SJSA1 (cell line): ENCODE results near the gene EPHA3. TPM values are rescaled to one million over a fixed set of nuclear protein-coding genes. Genes with fewer than 3 reads are reported as not detected.

Experiments
- DNase-seq, 2 experiments: peaks; one replicate each; pipeline ENCODE4 v3.0.0-alpha.2; 2015 to 2020; ENCODE audit warnings: low spot score in 2 of 2, low read depth in 1 of 2
- H3K27ac ChIP-seq: fragments of 250-450 bp; sonication (Bioruptor Pico); 2 replicates; pipeline ENCODE4 v1.5.1; 2020; ENCODE audit warnings: mild to moderate bottlenecking, moderate library complexity
- H3K27me3 ChIP-seq: fragments of 250-450 bp; sonication (Bioruptor Pico); replicated peaks from 2 replicates; pipeline ENCODE4 v1.5.1; 2020; ENCODE audit warnings: mild to moderate bottlenecking, moderate library complexity
- H3K36me3 ChIP-seq: fragments of 250-450 bp; sonication (Bioruptor Pico); 2 replicates; pipeline ENCODE4 v1.5.1; 2020; ENCODE audit warnings: mild to moderate bottlenecking
- H3K4me1 ChIP-seq: fragments of 250-450 bp; sonication (Bioruptor Pico); replicated peaks from 2 replicates; pipeline ENCODE4 v1.6.1; 2021; ENCODE audit warnings: mild to moderate bottlenecking
- H3K4me3 ChIP-seq: fragments of 250-450 bp; sonication (Bioruptor Pico); 2 replicates; pipeline ENCODE4 v1.5.1; 2020; ENCODE audit warnings: mild to moderate bottlenecking
- H3K9me3 ChIP-seq: fragments of 250-450 bp; sonication (Bioruptor Pico); replicated peaks from 2 replicates; pipeline ENCODE4 v1.5.1; 2020; ENCODE audit warnings: mild to moderate bottlenecking
- total RNA-seq: library from RNA; depleted of rRNA; stranded (reverse); fragments of >200 nt; shearing (Covaris generic); gene quantifications from 2 replicates; pipeline ENCODE4 v1.2.3, GENCODE V29; 2014; rRNA removed

The EPHA3 gene
- total RNA-seq: 0.03 TPM in 1 of 2 replicates, not detected in the other

- Histone ChIP-seq H3K4me3 (no peak within 1 kb of the TSS), H3K9me3 (no peaks in the 10 kb centered on the region), H3K4me1 (0 out of 2 replicates have a peak, but pooled peaks cover 6% of the 10 kb centered on the region), H3K27me3 (peaks cover 8% of the 10 kb centered on the region; the same call in 1 of the 2 replicates), H3K27ac (no peak within 1 kb of the TSS), H3K36me3 (no peaks in the 10 kb centered on the region)
- DNase-seq: peak; percentile 6 to 44
These were observed at the start of gene EPHA3 for GRCh38 chr3:89107461-89108290. Gene EPHA3 (plus strand): TSS chr3:89107621. CDS start chr3:89107749, 128 bp downstream.

DNA sequence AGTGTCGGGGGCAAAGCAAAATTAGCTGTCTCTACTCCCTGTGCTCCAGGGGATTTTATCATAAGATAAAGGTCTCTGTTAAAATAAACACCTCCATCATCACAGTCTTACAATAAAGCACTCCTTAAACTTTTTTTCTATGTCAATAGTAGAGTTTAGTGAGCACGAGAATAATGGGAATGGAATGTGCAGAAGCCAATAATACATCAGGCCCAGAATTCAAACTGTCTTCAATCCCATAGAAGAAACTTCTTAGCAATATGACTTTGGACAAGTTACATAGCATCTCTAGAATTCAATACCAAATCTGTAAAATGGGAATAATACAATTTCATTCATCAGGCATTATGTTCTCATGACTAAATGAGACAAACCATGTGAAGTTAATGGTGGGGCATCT, 49.0 kb upstream of the EPHA3 start:
- no peak for DNase-seq
- Histone ChIP-seq H3K4me3 (no peak overlapping the region), H3K4me1 (no peaks in the 10 kb centered on the region), H3K27me3 (no peaks in the 10 kb centered on the region), H3K36me3 (no peaks in the 10 kb centered on the region), H3K9me3 (no peaks in the 10 kb centered on the region), H3K27ac (no peak overlapping the region)

- Histone ChIP-seq H3K4me3 (no peak overlapping the region), H3K4me1 (no peaks in the 10 kb centered on the region), H3K27ac (no peak overlapping the region), H3K9me3 (no peaks in the 10 kb centered on the region), H3K36me3 (no peaks in the 10 kb centered on the region), H3K27me3 (no peaks in the 10 kb centered on the region)
- no peak for DNase-seq
These were observed 48.1 kb upstream of the EPHA3 start for GRCh38 chr3:89059211-89059925.

- Histone ChIP-seq H3K4me1 (no peaks in the 10 kb centered on the region), H3K27me3 (no peaks in the 10 kb centered on the region), H3K4me3 (no peak overlapping the region), H3K36me3 (no peaks in the 10 kb centered on the region), H3K27ac (no peak overlapping the region), H3K9me3 (no peaks in the 10 kb centered on the region)
- DNase-seq: no peak
These were observed 46.2 kb upstream of the EPHA3 start for GRCh38 chr3:89061259-89061658.

- no peaks in the 10 kb centered on the region for H3K9me3 ChIP-seq
- H3K27ac ChIP-seq: no peak overlapping the region
- no peaks in the 10 kb centered on the region for H3K36me3 ChIP-seq
- no peak overlapping the region for H3K4me3 ChIP-seq
- H3K4me1 ChIP-seq: no peaks in the 10 kb centered on the region
- no peaks in the 10 kb centered on the region for H3K27me3 ChIP-seq
- DNase-seq: no peak
These were observed 39.7 kb upstream of the EPHA3 start for GRCh38 chr3:89067736-89068135.

DNA sequence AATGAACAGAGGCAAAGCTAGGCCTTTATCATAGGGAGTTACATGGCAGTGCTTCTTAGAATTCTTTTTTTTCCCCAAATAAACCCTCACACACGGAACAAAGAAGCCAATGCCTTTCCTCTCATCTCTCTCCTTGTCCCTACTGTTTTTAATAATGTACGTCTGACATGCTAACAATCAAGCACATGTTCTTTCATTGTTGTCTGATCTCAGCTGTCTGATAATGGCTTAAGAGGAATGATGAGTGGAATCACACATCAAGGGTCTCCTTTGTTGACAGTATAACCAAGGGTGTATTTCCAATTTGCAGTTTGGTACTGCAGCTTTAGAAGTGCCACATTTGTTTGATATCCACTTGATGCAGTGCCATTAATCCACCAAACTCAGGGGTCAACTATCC, 34.8 kb upstream of the EPHA3 start:
- Histone ChIP-seq H3K9me3 (no peaks in the 10 kb centered on the region), H3K4me3 (no peak overlapping the region), H3K27ac (no peak overlapping the region), H3K4me1 (no peaks in the 10 kb centered on the region), H3K36me3 (no peaks in the 10 kb centered on the region), H3K27me3 (no peaks in the 10 kb centered on the region)
- no peak for DNase-seq

GRCh38 chr3:89079944-89080343, 27.5 kb upstream of the EPHA3 start:
- Histone ChIP-seq H3K4me3 (no peak overlapping the region), H3K9me3 (no peaks in the 10 kb centered on the region), H3K36me3 (no peaks in the 10 kb centered on the region), H3K27ac (no peak overlapping the region), H3K27me3 (no peaks in the 10 kb centered on the region), H3K4me1 (no peaks in the 10 kb centered on the region)
- DNase-seq: no peak

- no peaks in the 10 kb centered on the region for H3K36me3 ChIP-seq
- H3K4me3 ChIP-seq: no peak overlapping the region
- no peaks in the 10 kb centered on the region for H3K27me3 ChIP-seq
- no peak overlapping the region for H3K27ac ChIP-seq
- no peak for DNase-seq
- no peaks in the 10 kb centered on the region for H3K4me1 ChIP-seq
- H3K9me3 ChIP-seq: no peaks in the 10 kb centered on the region
These were observed 19.6 kb upstream of the EPHA3 start for GRCh38 chr3:89087851-89088250.

- Histone ChIP-seq H3K4me1 (no peaks in the 10 kb centered on the region), H3K27ac (no peak overlapping the region), H3K4me3 (no peak overlapping the region), H3K9me3 (no peaks in the 10 kb centered on the region), H3K36me3 (no peaks in the 10 kb centered on the region), H3K27me3 (no peaks in the 10 kb centered on the region)
- DNase-seq: no peak
These were observed 9.2 kb upstream of the EPHA3 start for GRCh38 chr3:89098173-89098572.

- Histone ChIP-seq H3K4me3 (no peak overlapping the region), H3K27ac (no peak overlapping the region), H3K27me3 (no peaks in the 10 kb centered on the region), H3K4me1 (no peaks in the 10 kb centered on the region), H3K9me3 (no peaks in the 10 kb centered on the region), H3K36me3 (no peaks in the 10 kb centered on the region)
- peak; percentile 41 to 45 for DNase-seq
These were observed 8.3 kb upstream of the EPHA3 start for GRCh38 chr3:89098964-89099585.

DNA sequence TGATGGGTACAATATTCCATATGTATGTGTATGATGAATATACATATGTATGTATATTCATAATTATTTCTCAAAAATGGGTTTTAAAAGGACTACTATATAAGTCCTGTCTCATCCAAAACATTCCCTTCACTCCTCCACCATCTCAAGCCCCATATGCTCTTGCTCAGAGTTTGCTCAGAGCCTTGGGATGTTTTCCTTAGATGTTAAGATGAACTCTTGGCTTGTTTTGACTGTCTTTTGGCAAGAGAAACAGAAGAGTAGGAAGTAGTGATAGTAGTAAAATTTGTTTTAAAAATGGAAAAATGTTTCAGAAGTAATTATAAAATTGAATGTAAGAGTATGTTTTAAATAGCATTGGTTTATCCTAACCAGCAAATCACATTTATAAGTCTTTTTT, 6.2 kb upstream of the EPHA3 start:
- no peaks in the 10 kb centered on the region for H3K36me3 ChIP-seq
- no peaks in the 10 kb centered on the region for H3K27me3 ChIP-seq
- no peaks in the 10 kb centered on the region for H3K9me3 ChIP-seq
- H3K4me1 ChIP-seq: no peaks in the 10 kb centered on the region
- DNase-seq: no peak
- H3K27ac ChIP-seq: no peak overlapping the region
- no peak overlapping the region for H3K4me3 ChIP-seq

DNA sequence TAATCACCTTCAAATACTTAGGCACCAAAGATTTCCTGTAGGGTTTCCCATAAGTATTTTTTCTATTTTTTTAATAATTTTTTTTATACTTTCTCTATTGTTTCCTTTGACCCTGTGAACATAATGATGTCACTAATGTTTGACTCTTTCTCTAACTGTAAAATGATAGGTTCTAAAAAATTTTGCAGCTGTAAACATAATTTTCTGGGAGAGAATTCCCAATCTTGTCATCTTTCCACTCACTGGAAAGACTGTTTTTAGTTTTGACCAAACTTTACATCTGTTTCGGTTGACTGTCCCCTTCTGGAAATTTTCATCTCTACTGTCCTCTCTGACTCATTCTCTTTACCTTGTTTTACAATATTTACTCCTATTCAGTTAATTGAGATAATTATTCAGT, 5.5 kb upstream of the EPHA3 start:
- Histone ChIP-seq H3K36me3 (no peaks in the 10 kb centered on the region), H3K4me3 (no peak overlapping the region), H3K27ac (no peak overlapping the region), H3K9me3 (no peaks in the 10 kb centered on the region), H3K4me1 (no peaks in the 10 kb centered on the region), H3K27me3 (0 out of 2 replicates have a peak, but pooled peaks cover 1% of the 10 kb centered on the region)
- DNase-seq: no peak

DNA sequence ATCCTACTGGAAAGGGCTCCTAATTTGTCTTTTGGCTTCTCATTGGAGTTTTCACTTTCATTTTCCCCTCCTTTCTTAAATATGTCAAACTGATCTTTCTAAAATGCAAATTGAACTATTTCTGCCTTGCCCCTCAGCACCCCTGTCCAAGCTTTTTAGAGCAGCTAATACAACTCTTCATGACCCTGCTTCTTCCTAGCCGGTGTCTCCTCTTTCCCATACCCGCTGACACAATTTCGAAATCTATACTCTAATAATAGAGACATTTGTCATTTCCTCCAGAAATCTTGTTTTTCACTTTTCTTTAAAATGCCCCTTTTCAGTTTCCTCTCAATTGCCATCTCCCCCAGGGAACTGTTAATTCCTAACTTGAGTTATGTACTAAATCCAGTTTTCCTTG, 2.9 kb upstream of the EPHA3 start:
- no peaks in the 10 kb centered on the region for H3K36me3 ChIP-seq
- no peak overlapping the region for H3K27ac ChIP-seq
- H3K4me1 ChIP-seq: 0 out of 2 replicates have a peak, but pooled peaks cover 6% of the 10 kb centered on the region
- no peak for DNase-seq
- H3K4me3 ChIP-seq: no peak overlapping the region
- no peaks in the 10 kb centered on the region for H3K9me3 ChIP-seq
- H3K27me3 ChIP-seq: peaks cover 8% of the 10 kb centered on the region; the same call in 1 of the 2 replicates

- Histone ChIP-seq H3K36me3 (no peaks in the 10 kb centered on the region), H3K27me3 (peaks cover 8% of the 10 kb centered on the region; the same call in 1 of the 2 replicates), H3K27ac (no peak overlapping the region), H3K4me1 (0 out of 2 replicates have a peak, but pooled peaks cover 6% of the 10 kb centered on the region), H3K9me3 (no peaks in the 10 kb centered on the region), H3K4me3 (no peak overlapping the region)
- DNase-seq: no peak
These were observed 1.9 kb upstream of the EPHA3 start for GRCh38 chr3:89105503-89105902.
